ENCODE data around the gene STK38L.

- no peak for TF ChIP-seq EZH2phosphoT487 (IDR thresholded peaks at IDR 0.05; ENCODE audit: insufficient read depth, low read depth)
- TF ChIP-seq EZH2 (IDR thresholded peaks at IDR 0.05; ENCODE audit: insufficient read depth, poor library complexity, severe bottlenecking): no peak
These were observed 111.9 kb downstream of the STK38L start for GRCh38 chr12:27355979-27356378.

Measured in GM23248 (cell line).